GM18517 (cell line): ENCODE measurements around the gene KRTAP9-2.
"Not testable (repeated sequence)": the region's sequence is repeated elsewhere in the genome, so short reads cannot be mapped to it uniquely, and the experiment has no call there.

ENCODE experiments used
- ATAC-seq: cut with Tn5 transposase; IDR thresholded peaks from one replicate; pipeline ENCODE4 v1.9.1; 2021; ENCODE audit warnings: mild to moderate bottlenecking, moderate library complexity; ENCODE audit not compliant: unreplicated experiment

Gene KRTAP9-2

DNA sequence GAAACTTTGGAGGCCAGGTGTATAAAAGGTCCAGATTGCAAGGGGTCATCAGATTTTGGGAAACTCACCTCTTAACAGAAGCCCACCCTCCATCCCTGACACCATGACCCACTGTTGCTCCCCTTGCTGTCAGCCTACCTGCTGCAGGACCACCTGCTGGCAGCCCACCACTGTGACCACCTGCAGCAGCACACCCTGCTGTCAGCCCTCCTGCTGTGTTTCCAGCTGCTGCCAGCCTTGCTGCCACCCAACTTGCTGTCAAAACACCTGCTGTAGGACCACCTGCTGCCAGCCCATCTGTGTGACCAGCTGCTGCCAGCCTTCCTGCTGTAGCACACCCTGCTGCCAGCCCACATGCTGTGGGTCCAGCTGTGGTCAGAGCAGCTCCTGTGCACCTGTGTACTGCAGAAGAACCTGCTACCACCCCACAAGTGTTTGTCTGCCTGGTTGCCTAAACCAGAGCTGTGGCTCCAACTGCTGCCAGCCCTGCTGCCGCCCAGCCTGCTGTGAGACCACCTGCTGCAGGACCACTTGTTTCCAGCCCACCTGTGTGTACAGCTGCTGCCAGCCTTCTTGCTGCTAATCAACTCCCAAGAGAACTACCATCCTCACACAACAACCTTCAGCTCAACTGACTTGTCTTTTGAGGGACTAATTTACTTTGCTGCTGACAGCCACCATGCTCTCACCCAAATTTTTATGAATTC is 6.1 kb downstream of the KRTAP9-2 start, which contains the start of gene KRTAP9-3:
Gene KRTAP9-3, plus strand, starts transcription at position 51 of the 707 bp plus-strand sequence. Its CDS starts 53 bp downstream, at position 104.
- not testable (repeated sequence) for ATAC-seq

GRCh38 chr17:41237116-41237515 is 10.7 kb downstream of the KRTAP9-2 start:
- ATAC-seq = not testable (repeated sequence)

- ATAC-seq = not testable (repeated sequence)
These were observed 11.5 kb downstream of the KRTAP9-2 start, which contains the start of gene KRTAP9-8 for GRCh38 chr17:41237949-41238437. Gene KRTAP9-8, plus strand, starts transcription at chr17:41237999. Its CDS starts 53 bp downstream, at chr17:41238052.

DNA sequence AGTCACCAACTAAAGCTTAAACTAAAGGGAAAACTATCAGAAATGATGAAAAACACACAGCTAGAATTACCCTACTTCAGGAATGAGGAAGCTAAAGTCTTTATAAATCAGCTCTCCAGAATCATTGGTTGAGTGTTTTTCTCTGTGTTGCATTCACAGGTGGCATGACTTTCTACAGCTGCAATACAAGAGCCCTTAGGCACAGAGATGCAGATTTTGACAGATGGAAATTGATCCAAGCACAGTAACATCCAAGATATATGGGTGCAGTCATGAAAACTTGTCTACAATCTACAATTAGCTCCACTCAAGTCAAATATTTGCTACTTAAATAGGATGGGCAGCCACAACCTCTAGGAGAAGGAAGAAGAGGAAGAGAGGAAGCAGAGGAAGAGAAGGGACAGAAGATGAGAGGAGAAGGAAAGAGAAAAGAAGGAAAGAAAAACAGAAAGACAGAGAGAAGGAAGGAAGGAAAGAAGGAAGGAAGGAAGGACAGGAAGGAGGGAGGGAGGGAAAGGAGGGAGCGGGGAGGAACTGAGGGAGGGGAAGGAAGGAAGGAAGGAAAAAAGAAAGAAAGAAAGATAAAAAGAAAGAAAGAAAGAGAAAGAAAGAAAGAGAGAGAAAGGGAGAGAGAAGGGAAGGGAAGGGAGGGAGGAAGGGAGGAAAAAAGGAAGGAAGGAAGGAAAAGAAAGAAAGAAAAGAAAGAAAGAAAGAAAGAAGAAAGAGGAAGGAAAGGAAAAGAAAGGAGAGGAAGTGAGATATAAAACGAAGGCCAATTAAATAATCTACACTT is 20.7 kb downstream of the KRTAP9-2 start:
- ATAC-seq = not testable (repeated sequence)

- not testable (repeated sequence) for ATAC-seq
These were observed 23.3 kb downstream of the KRTAP9-2 start, which contains the start of gene KRTAP9-4 for GRCh38 chr17:41249637-41250240. Gene KRTAP9-4, plus strand, starts transcription at chr17:41249687. Its CDS starts 34 bp downstream, at chr17:41249721.

- ATAC-seq = no peak
These were observed 24.8 kb downstream of the KRTAP9-2 start for GRCh38 chr17:41251261-41251660.

DNA sequence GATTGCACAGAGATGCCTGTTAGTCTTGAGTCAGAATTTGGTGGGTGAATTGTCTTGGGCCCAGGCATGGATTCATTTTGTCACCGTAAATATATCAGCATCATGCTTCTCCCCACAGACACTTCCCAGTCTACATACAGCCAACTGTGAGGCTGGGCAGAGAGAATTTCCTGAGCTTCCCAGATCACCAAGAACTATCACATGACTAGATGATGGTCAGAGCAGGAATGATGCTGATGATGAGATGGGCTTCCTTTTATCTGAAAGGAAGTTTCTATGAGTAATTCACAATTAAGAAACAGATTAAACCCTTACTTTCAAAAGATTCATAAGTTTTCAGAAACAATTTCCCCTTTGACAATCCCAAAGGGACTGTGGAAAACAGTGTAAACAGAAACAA is 28.4 kb downstream of the KRTAP9-2 start:
- no peak for ATAC-seq

DNA sequence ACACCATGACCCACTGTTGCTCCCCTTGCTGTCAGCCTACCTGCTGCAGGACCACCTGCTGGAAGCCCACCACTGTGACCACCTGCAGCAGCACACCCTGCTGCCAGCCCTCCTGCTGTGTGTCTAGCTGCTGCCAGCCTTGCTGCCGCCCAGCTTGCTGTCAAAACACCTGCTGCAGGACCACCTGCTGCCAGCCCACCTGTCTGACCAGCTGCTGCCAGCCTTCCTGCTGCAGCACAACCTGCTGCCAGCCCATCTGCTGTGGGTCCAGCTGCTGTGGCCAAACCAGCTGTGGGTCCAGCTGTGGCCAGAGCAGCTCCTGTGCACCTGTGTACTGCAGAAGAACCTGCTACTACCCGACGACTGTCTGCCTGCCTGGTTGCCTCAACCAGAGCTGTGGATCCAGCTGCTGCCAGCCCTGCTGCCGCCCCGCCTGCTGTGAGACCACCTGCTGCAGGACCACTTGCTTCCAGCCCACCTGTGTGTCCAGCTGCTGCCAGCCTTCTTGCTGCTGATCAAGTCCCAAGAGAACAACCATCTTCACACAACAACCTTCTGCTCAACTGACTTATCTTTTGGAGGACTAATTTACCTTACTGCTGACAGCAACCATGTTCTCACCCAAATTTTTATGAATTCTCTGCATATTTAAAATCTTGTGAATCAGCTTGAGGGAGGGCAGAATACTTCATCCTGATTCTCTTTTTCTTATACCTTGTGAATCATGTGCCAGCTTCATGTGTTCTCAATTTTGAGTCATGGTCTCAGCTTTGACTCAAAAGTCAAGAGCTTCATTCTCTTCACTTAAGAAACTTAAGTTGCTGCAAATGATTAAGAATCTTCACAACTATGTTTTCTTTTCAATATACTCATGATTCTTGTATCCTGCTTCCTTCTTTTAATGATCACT is 29.2 kb downstream of the KRTAP9-2 start, which contains the start of gene KRTAP9-9:
Gene KRTAP9-9, plus strand, starts transcription at position 4 of the 910 bp plus-strand sequence.
- not testable (repeated sequence) for ATAC-seq

DNA sequence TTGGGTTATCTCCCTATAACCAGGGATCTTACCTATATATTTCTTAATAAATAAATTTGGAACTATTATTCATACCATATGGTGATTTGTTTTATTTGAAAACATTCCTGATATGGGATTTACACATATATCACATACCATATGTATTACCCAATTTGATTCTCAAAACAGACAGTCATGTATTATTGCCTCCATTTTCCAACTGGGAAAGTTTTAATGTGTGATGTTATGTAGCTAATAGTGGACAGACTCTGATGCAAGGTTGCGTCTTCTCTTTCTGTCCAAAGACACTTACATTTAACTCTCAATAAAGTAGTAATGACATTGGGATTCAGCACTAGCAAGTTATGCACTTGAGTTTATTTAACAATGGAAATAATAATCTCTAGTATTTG is 29.8 kb downstream of the KRTAP9-2 start:
- ATAC-seq = no peak

- ATAC-seq = no peak
These were observed 32.0 kb downstream of the KRTAP9-2 start for GRCh38 chr17:41258406-41258805.

DNA sequence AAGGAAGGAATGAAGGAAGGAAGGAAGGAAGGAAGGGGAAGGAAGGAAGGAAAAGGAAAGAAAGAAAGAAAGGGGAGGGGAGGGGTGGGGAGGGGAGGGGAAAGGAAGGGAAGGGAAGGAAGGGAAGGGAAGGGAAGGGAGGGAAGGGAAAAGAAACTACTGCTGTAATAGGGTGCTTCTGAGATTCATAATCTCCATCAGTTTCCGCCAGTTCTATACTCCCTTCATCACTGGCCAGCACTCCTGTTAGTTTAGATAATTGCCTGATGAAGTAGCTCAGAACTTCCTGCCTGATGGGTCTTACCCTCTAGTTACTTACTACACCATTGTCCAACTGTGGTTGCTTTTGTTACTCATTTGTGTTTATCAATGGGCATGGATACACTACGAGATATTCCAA is 36.8 kb downstream of the KRTAP9-2 start:
- ATAC-seq = no peak

- no peak for ATAC-seq
These were observed 38.2 kb downstream of the KRTAP9-2 start for GRCh38 chr17:41264599-41264998.

DNA sequence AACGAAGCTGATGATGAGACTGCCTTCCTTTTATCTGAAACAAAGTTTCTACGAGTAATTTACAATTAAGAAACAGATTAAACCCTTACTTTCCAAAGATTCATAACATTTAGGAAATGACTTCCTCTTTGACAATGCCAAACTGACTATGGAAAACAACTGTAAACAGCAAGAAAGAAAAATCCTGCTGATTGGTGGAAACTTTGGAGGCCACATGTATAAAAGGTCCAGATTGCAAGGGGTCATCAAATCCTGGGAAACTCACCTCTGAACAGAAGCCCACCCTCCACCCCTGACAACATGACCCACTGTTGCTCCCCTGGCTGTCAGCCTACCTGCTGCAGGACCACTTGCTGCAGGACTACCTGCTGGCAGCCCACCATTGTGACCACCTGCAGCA is 38.6 kb downstream of the KRTAP9-2 start, which contains the start of gene KRTAP9-6:
Gene KRTAP9-6, plus strand, starts transcription at position 301 of the 400 bp plus-strand sequence. Its CDS starts 0 bp downstream, at position 301.
- ATAC-seq = no peak

DNA sequence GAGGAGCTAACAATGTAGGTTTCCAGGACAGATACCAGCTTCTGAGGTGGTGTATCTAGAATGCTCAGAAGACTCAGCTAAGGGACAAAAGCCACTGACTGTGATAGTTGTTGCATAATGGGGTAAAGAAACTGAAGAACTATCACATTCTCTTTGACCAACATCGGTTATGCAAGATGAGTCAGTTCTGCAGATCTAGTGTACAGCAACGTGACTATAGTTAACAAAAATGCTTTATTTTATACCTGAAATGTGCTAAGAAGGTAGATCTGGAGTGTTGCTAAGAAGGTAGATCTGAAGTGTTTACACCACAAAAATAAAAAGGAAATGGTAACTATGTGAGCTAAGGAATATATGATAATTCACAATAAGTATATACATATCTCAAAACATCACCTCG is 41.3 kb downstream of the KRTAP9-2 start:
- no peak for ATAC-seq

GRCh38 chr17:41271323-41271722 is 44.9 kb downstream of the KRTAP9-2 start:
- ATAC-seq = not testable (repeated sequence)

DNA sequence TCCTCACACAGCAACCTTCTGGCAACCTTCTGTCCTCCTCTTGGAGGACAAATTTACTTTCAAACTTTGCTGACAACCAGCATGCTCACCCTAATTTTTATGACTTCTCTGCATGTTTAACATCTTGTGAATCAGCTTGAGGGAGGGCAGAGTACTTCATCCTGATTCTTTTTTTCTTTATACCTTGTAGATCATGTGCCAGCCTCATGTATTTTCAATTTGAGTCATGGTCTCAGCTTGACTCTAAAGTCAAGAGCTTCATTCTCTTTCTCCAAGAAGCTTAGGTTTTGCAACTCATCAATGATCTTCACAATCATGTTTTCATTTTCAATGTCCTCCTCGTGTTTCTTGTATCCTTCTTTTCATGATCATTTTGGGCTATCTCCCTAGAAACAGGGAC is 45.4 kb downstream of the KRTAP9-2 start:
- ATAC-seq = no peak

- ATAC-seq = not testable (repeated sequence)
These were observed 49.3 kb downstream of the KRTAP9-2 start, which contains the start of gene KRTAP9-7 for GRCh38 chr17:41275648-41276190. Gene KRTAP9-7, plus strand, starts transcription at chr17:41275698. Its CDS starts 0 bp downstream, at chr17:41275698.
